Islet of Langerhans (tissue), 1 donor: ENCODE measurements around the gene KLK10.

Experiments
- FAIRE-seq: peaks from one replicate; lab custom pipeline; 2011; peaks lifted over from hg19 to GRCh38; lab: Jason Lieb, UNC

Gene KLK10

GRCh38 chr19:50967929-50968715 is 51.4 kb downstream of the KLK10 start:
- FAIRE-seq = no peak

GRCh38 chr19:50964266-50964665 is 55.2 kb downstream of the KLK10 start:
- no peak for FAIRE-seq

GRCh38 chr19:50963381-50963780 is 56.1 kb downstream of the KLK10 start:
- FAIRE-seq = no peak
